ENCODE data around the gene SLC2A9.
"Not testable (repeated sequence)": the region's sequence is repeated elsewhere in the genome, so short reads cannot be mapped to it uniquely, and the experiment has no call there.

SLC2A9 gene

GRCh38 chr4:9913846-9914245 lies 107.5 kb downstream of the SLC2A9 start:
- peaks cover 0 to 9% (median 0%) of the 10 kb centered on the region in 10 experiments; a peak in 3 of 20 replicates for H3K4me1 ChIP-seq
- no peak overlapping the region for H3K27ac ChIP-seq
- no peaks in the 10 kb centered on the region for H3K27me3 ChIP-seq
- H3K9me3 ChIP-seq (replicated peaks in 1 of 11), result peaks cover 0 to 15% (median 6%) of the 10 kb centered on the region in 11 experiments; a peak in 14 of 22 replicates
- H3K36me3 ChIP-seq, result peaks cover 0 to 64% (median 0%) of the 10 kb centered on the region in 11 experiments; a peak in 10 of 22 replicates
- H3K4me2 ChIP-seq, result no peak overlapping the region
- H3K9ac ChIP-seq, result no peak overlapping the region
- peaks cover 0 to 8% (median 0%) of the 10 kb centered on the region in 11 experiments; a peak in 2 of 22 replicates for H4K20me1 ChIP-seq
- H3K4me3 ChIP-seq, result no peak overlapping the region
- no peak for TF ChIP-seq Cebpa-rat (IDR thresholded peaks at IDR 0.05)

GRCh38 chr4:9906996-9907395 lies 114.3 kb downstream of the SLC2A9 start:
- H3K4me1 ChIP-seq, result peaks cover 0 to 5% (median 0%) of the 10 kb centered on the region in 10 experiments; a peak in 3 of 20 replicates
- H3K9me3 ChIP-seq (replicated peaks in 1 of 11), result peaks cover 0 to 18% (median 8%) of the 10 kb centered on the region in 11 experiments; a peak in 14 of 22 replicates
- no peak overlapping the region for H3K4me3 ChIP-seq
- H3K27ac ChIP-seq, result no peak overlapping the region
- peaks cover 0 to 87% (median 0%) of the 10 kb centered on the region in 11 experiments; a peak in 10 of 22 replicates for H3K36me3 ChIP-seq
- no peaks in the 10 kb centered on the region for H3K27me3 ChIP-seq
- no peak overlapping the region for H3K4me2 ChIP-seq
- no peak for TF ChIP-seq Cebpa-rat (IDR thresholded peaks at IDR 0.05)
- H4K20me1 ChIP-seq, result no peaks in the 10 kb centered on the region
- H3K9ac ChIP-seq, result no peak overlapping the region

- peaks cover 0 to 15% (median 8%) of the 10 kb centered on the region in 11 experiments; a peak in 14 of 22 replicates for H3K9me3 ChIP-seq (replicated peaks in 1 of 11)
- peaks cover 0 to 15% (median 5%) of the 10 kb centered on the region in 10 experiments; a peak in 9 of 20 replicates for H3K4me1 ChIP-seq
- H3K9ac ChIP-seq, result no peak overlapping the region
- H4K20me1 ChIP-seq, result no peaks in the 10 kb centered on the region; a peak in 1 of 22 replicates
- TF ChIP-seq Cebpa-rat (IDR thresholded peaks at IDR 0.05), result no peak
- no peaks in the 10 kb centered on the region for H3K27me3 ChIP-seq
- peaks cover 0 to 77% (median 0%) of the 10 kb centered on the region in 11 experiments; a peak in 10 of 22 replicates for H3K36me3 ChIP-seq
- no peak overlapping the region for H3K4me3 ChIP-seq
- H3K27ac ChIP-seq, result no peak overlapping the region
- H3K4me2 ChIP-seq, result peak overlapping the region in 1 of 11 experiments; percentile 32; a peak in 1 of 22 replicates
These were observed 116.2 kb downstream of the SLC2A9 start for GRCh38 chr4:9904976-9905587.

- H3K4me2 ChIP-seq, result no peak overlapping the region
- H3K36me3 ChIP-seq, result peaks cover 0 to 63% (median 0%) of the 10 kb centered on the region in 11 experiments; a peak in 10 of 22 replicates
- H3K27me3 ChIP-seq, result no peaks in the 10 kb centered on the region
- TF ChIP-seq Cebpa-rat (IDR thresholded peaks at IDR 0.05), result no peak
- H3K27ac ChIP-seq, result no peak overlapping the region
- no peaks in the 10 kb centered on the region; a peak in 1 of 22 replicates for H4K20me1 ChIP-seq
- H3K4me3 ChIP-seq, result no peak overlapping the region
- H3K9ac ChIP-seq, result no peak overlapping the region
- H3K4me1 ChIP-seq, result peaks cover 0 to 15% (median 5%) of the 10 kb centered on the region in 10 experiments; a peak in 9 of 20 replicates
- no peaks in the 10 kb centered on the region for H3K9me3 ChIP-seq (replicated peaks in 1 of 11)
These were observed 118.0 kb downstream of the SLC2A9 start for GRCh38 chr4:9903317-9903716.

GRCh38 chr4:9901257-9901656 lies 120.0 kb downstream of the SLC2A9 start:
- Histone ChIP-seq H4K20me1 (no peaks in the 10 kb centered on the region; a peak in 1 of 22 replicates), H3K9ac (no peak overlapping the region), H3K27me3 (no peaks in the 10 kb centered on the region), H3K36me3 (peaks cover 0 to 42% (median 0%) of the 10 kb centered on the region in 11 experiments; a peak in 10 of 22 replicates), H3K27ac (peak overlapping the region in 1 of 11 experiments; percentile 2; a peak in 1 of 22 replicates), H3K4me3 (no peak overlapping the region), H3K4me2 (peak overlapping the region in 4 of 11 experiments; percentile 6 to 57 (median 28); a peak in 5 of 22 replicates), H3K9me3 (replicated peaks in 1 of 11) (no peaks in the 10 kb centered on the region), H3K4me1 (peaks cover 0 to 15% (median 5%) of the 10 kb centered on the region in 10 experiments; a peak in 9 of 20 replicates)
- TF ChIP-seq Cebpa-rat (IDR thresholded peaks at IDR 0.05), result no peak

GRCh38 chr4:9900633-9901032 lies 120.7 kb downstream of the SLC2A9 start:
- H3K4me3 ChIP-seq; H3K27me3 ChIP-seq; H3K9ac ChIP-seq; H3K9me3 ChIP-seq (replicated peaks in 1 of 11); H4K20me1 ChIP-seq: not testable (repeated sequence)
- peaks cover 0 to 15% (median 5%) of the 10 kb centered on the region in 10 experiments; a peak in 9 of 20 replicates for H3K4me1 ChIP-seq
- H3K27ac ChIP-seq, result peak overlapping the region in 1 of 11 experiments; percentile 2; a peak in 1 of 22 replicates
- peak overlapping the region in 4 of 11 experiments; percentile 6 to 57 (median 28); a peak in 4 of 22 replicates for H3K4me2 ChIP-seq
- peaks cover 0 to 36% (median 0%) of the 10 kb centered on the region in 11 experiments; a peak in 10 of 22 replicates for H3K36me3 ChIP-seq

GRCh38 chr4:9899306-9900055 lies 121.8 kb downstream of the SLC2A9 start:
- H3K27me3 ChIP-seq, result no peaks in the 10 kb centered on the region

GRCh38 chr4:9898596-9899305 lies 122.5 kb downstream of the SLC2A9 start:
- Histone ChIP-seq H3K36me3 (peaks cover 0 to 18% (median 0%) of the 10 kb centered on the region in 11 experiments; a peak in 9 of 22 replicates), H3K4me3 (no peak overlapping the region), H3K27me3 (no peaks in the 10 kb centered on the region), H3K9ac (no peak overlapping the region), H3K27ac (no peak overlapping the region), H3K4me2 (no peak overlapping the region), H3K4me1 (peaks cover 0 to 10% (median 5%) of the 10 kb centered on the region in 10 experiments; a peak in 9 of 20 replicates), H3K9me3 (replicated peaks in 1 of 11) (no peaks in the 10 kb centered on the region), H4K20me1 (no peaks in the 10 kb centered on the region; a peak in 1 of 22 replicates)
- TF ChIP-seq Cebpa-rat (IDR thresholded peaks at IDR 0.05), result no peak

More at GRCh38 chr4:9899306-9900055, 121.8 kb downstream of the SLC2A9 start:
- Histone ChIP-seq H3K4me3 (no peak overlapping the region), H3K9ac (no peak overlapping the region), H3K9me3 (replicated peaks in 1 of 11) (no peaks in the 10 kb centered on the region), H3K36me3 (peaks cover 0 to 24% (median 0%) of the 10 kb centered on the region in 11 experiments; a peak in 9 of 22 replicates), H3K4me2 (no peak overlapping the region), H4K20me1 (no peaks in the 10 kb centered on the region; a peak in 1 of 22 replicates), H3K4me1 (peaks cover 0 to 10% (median 5%) of the 10 kb centered on the region in 10 experiments; a peak in 9 of 20 replicates), H3K27ac (no peak overlapping the region)
- no peak for TF ChIP-seq Cebpa-rat (IDR thresholded peaks at IDR 0.05)

Measured in BLaER1 treated with 17β-estradiol and CSF1 and Interleukin-3, amounts not matched to agents 10 nM and 100 nM (cell line).